Stimulated activated CD4-positive, alpha-beta T cell treated with anti-CD3 and anti-CD28 coated beads, Interleukin-1b, Interleukin-23, amount 100 ng/mL, for 48 hours (primary cell): Measurements from ENCODE around the gene MMP20.

Source experiments
- DNase-seq: peaks from one replicate; pipeline ENCODE4 v3.0.0-alpha.2; 2020

The MMP20 gene

DNA sequence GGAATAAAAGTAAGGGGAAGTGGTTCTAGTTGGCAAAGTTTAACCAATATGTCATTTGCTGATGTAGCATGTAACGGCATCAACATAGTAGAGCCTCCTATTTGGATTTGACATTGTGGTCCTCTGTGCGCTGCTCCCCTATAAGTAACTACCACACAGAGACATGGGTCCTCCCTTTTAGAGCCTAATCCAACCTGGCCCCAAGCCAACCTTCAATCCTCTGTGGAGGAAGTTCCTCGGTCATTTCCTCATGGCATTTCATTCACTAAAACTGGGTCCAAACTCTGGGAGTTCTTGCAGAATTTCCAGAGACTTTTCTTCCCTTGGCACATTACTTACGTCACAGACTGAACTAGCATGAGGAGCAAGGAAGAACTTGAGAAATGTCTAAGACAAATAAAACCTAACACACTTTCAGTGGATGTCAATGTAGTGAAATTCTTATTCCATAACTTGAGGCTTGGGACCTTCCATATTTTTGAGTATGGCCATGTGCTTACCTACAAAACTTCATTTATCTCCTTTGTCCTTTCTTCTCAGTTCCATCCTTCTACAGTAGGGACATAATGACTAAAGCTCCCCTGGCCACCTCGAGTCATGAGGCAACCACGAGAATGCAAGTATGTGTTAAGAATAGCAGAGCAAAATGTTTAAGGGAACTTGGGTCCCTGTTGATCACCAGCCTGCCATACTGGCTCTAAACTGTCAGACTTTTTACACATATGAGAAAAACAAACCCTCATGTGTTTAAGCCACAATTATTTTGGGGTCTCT, 34.7 kb downstream of the MMP20 start:
- DNase-seq: peak; percentile 39

DNA sequence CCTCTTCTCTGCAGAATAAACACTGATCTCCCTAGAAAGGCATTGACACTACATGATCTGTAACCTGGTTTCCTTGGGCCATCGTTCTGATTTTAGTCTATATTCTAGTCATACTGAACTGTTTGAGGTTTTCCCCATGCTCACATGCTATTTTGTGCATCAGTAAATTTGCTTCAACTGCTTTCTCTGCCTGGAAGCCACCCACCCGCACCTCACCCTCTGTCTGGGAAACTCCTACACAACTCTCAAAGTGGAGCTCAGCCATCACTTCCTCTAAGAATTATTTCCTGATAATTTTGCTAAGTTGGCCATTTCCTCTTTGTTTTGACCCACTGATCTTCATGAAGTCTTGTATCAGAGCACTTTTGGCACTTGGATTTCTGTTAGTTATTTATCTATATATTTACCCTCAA, 36.1 kb downstream of the MMP20 start:
- DNase-seq: peak; percentile 69

DNA sequence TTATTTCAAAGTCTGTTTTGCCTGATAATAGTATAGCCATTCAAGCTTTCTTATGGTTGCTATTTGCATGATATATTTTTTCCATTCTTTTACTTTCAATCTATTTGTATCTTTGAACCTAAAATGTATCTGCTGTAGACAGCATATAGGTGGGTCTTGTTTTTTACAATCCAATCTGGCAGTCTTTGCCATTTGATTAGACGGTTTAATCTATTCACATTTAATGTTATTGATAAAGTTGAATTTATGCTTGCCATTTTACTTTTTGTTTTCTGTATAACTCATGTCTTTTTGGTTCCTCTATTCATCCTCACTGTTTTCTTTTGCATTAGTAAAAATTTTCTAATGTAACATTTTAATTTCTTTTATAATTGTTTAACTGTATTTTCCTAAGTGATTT, 37.4 kb downstream of the MMP20 start:
- no peak for DNase-seq

DNA sequence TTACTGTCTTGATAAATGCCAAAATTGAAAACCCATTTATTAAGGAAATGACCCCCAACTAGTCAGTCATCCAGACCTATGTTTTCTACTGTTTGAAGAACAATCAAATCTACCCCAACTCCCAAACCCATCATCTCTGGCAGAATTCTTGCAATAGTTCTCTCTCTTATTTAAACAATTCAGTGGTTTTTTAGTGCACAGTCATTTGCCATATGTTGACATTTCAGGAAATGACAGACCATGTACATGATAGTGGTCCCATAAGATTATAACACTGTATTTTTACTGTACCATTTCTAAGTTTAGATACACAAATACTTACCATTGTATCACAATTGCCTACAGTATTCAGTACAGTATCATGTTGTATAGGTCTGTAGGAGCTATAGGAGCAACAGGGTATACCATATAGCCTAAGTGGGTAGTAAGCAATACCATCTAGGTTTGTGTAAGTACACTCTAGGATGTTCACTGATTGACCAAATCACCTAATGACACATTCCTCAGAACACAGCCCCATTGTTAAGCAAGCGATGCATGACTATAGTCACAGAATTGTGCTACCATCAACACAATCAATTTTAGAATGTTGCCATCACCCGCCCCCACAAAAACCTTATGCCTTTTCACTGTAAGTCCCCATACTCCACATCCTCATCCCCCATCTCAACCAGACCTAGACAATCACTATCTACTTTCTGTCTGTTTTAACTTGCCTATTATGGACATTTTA, 41.8 kb downstream of the MMP20 start:
- no peak for DNase-seq

DNA sequence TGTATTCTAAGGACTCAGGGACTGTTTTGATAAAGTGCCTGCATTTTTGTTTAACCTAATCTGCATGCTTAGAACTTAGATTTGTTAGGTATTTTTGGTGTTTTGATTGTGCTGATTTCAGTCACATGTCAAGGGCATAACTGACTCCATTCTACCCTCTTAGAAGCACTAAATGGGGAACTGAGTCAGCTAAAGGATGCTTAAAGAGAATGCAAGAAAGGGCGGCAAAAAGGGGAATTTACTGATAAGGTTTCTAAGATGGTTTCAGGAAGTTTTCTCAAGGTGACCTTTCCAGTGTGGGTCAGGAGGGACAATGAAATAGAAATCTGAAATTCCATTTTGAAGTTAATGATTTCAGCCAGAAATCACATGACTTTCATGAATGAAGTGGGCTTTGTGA, 43.0 kb downstream of the MMP20 start:
- no peak for DNase-seq

DNA sequence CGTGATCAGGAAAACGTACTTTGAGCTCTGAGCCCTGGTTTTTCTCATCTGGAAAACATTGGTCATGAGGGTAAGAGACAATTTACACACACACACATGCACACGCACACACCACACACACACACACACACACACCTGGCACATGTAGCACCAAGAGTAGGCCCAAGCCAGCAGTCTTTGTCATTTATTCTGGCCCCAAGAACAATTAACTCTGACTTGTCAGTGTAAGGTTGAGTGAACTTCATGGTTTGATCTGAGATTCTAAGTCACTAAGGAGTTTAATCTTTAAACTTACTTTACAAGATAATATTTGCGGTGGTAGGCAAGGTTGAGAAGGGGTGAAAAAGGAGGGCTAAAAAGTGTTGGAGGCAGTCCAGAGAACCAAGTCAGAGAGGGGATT, 44.1 kb downstream of the MMP20 start:
- DNase-seq: no peak

DNA sequence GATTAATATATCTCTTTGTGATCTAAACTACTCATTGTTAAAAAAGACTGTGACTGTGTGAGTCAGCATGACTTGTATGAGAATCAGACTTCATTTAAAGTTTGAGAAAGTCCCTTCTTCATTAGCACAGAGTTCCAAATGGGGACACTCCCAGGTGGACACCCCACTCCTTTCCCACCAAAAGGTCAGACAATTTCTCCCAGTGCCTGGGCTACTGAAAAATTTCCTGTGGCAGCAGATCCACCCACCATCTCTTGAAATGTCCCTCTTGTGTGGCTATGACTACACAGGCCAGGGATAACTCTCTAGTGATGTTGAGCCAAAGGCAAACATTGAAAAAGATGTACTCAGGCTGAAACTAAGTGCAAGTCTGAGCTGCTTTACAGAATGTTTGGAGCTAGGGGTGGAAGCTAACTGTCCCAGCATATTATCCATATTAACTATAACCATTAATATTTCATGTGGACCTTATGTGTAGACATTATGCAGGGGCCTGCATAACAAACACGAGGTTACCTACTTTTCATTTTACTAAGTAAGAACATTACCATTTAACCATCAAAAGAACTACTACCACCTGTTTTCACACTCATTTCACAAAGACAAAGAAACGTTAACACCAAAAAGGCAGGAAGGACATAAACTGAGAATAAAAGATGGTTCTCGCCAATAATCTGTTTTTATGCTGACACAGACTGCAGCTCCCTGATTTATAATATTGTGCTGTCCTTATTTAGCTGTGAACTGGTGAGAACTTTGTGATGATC, 44.8 kb downstream of the MMP20 start:
- DNase-seq: no peak

DNA sequence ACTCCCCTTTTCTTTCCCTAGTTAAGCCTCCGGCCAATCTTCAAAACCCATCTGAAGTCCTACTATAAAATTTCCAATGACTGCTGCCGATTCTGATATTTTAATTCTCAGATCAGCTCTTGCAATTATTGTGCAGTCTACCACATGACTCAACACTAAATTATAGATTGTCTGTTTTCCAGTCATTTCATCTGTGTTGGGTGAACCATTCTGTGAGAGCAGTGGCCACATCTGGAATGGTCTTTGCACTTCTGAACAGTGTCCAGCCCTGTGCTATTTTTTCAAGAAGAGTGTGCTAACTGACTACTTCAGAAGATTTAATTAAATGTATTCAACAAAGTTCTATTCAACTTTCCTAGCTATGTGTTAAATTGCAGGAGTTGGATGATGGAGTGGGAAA, 47.4 kb downstream of the MMP20 start:
- DNase-seq: no peak

DNA sequence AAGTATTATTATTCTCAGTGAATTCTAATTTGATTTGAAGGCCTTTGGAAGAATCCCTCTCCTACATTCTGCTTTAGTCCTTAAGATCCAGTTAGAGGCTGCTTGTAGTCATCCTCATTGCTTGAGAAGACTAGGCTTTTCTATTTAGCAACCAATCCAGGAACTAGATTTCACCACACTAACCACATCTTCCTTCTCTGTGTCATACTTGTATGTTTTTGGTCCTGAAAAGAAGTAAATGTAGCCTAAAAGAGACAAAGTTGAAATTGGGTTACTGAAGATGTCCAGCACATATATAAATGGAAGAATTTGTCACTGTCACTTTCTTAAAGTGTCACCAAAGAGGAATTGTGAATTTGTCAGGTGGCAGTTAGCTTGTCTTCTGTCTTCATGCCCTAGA, 48.0 kb downstream of the MMP20 start:
- DNase-seq: no peak

DNA sequence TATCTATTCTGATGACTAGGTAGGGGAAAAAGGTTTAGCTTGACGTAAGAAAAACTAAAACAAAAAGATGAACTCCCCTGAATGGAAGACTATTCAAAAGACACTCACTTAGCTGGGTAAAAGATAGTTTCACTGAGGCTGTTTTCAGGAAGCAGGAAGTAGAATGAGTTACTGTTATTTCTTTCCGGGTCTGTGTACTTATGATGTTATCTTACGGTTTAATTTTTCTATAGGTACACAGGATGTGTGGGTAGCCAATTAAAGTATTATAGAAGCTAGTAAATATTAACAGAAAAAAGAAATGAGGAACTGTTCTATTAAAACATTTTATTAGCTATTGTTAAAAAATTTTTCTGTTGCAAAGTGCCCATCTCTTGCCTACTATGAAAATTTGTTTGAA, 48.8 kb downstream of the MMP20 start:
- DNase-seq: no peak

DNA sequence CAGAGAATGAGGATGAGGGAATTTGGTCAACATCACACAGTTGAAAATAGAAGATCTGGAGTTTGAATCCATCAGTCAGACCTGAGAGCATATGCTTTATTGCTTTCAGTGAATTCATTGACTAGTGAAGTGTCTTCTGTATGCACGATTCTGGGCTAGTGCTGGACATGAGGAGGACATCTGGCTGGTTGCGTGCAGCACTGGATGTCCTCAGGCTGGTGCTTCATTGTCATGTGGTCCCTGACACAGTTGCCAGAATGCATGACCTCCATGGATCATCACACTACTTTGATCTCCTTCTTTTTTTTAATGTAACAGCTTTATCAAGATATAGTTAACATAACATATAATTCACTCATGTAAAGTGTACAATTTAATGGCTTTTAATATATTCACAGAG, 50.1 kb downstream of the MMP20 start:
- DNase-seq: no peak

DNA sequence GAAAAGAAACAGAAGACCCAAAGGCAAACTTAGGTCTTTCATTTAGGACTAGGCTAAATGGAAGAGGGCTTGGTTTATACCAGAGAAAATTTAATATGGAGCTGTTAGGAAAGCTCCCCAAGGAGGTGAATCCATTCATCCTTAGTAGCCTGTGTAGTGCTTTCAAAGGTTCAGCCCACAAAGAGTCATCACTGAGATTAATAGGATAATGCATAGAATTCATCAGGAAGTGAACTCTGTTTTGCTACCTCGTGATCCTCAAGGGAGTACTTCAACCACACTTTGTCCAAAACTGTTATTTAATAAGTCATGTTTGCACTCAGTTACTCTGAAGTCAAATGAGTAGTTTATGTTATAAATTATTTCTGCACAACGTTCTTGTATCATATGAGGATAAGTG, 51.3 kb downstream of the MMP20 start:
- no peak for DNase-seq

DNA sequence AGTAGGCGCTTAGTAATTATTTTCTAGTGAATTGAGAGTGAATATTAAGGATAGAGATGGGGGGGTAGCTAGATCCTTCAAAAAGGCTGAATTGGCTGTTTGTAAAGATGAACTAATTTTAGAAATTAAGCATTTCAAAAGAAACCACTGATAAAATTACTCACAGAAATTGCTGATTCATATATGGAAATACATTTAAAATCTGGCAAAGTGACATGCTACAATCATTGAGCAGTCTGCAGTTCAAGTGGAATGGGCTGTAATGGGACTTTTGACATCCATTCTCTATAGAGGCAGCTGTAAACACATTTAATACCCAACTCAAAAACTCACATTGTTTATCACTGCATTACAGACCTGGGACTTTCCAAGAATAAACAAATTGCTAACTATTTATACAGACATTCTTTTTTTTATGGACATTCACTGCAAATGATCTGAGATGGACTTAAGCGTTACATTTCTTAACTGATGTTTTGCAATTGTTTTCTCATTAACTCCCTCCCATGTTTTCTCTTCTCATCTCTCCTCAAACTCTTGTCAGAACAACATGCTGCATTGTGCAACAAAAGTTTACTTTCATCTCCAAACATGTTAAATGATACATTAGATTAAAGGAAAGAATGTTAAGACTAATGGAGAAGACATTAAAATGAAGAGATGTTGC, 52.4 kb downstream of the MMP20 start:
- DNase-seq: no peak

DNA sequence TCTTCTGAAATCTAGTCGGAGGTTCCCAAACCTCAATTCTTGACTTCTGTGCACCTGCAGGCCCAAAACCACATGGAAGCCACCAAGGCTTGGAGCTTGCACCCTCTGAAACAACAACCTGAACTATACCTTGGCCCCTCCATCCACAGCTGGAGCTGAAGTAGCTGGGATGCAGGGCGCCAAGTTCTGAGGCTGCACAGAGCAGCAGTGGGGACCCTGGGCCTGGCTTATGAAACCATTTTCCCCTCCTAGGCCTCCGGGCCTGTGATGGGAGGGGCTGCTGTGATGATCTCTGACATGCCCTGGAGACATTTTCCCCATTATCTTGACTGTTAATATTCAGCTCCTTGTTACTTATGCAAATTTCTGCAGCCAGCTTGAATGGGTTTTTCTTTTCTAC, 56.3 kb downstream of the MMP20 start:
- no peak for DNase-seq

DNA sequence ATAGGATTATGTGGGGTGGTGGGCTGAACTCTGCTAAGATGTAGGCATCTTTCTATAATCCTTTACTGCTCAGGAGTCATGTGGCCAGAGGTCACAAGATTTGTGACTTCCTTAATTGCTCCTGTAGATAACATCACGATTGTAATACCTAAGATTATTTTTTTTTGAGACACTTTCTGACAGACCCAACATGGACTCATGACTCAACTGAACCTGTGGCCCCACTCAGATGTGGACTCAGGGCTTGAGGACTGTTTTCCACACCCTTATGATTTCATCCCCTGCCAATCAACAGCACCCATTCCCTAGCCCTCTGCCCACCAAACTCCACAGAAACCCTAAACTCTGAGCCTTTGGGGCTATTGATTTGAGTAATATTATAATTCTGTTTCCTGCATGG, 59.0 kb downstream of the MMP20 start:
- DNase-seq: no peak

DNA sequence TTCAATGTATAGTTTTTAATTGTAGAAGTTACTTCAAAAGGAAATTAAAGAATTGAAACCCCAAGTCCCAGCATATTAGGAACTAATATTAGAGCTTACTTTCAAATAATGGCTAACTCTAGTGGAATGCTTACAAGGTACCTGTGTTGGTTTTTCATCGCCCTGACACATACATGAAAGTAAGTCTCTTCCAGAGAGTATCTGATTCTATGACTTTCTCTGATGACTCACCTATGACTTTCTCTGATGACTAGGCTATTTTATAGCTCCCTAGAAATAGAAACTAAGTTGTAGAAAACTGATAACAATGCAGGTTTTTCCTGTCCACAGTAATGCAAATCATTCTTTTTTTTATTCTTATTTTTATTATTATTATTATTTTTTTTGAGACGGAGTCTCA, 61.0 kb downstream of the MMP20 start:
- no peak for DNase-seq

DNA sequence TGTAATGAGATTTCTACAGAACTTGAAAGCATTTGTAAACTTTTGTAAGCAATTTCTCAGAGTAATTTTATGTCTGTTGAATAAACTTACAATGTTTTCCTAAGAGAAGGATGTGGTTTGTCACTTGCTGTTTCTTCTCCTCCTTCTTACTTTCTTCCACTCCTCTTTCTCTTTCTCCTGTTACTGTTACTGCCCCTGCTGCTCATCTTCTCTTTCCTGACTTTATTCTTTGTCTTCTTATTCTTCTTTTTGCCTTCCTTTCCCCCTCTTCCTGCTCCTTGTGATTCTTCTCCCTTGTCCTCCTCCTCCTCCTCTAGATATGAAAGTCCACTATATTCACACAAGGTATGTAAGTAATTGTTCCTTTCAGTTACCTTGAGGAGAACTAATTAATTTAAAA, 63.5 kb downstream of the MMP20 start:
- DNase-seq: no peak

DNA sequence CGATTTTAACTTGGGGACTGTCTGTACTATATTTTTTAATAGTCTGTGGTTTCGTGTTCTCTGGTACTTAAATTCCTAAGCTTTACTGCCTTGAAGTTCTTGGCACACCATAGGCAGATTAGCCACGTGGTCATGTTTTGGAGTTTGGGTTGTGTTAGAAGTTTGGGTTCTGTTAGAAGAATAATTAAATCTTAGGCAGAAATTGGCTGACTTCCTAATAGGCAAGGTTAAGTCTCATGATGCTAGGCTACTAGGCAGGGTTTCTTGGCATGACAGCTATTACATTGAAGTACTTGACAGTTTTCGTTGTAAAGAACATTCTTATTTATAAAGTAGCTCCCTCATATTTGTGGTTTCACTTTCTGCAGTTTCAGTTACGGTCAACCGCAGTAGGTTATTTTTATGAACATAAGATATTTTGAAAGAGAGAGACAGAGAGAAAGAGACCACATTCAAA, 64.5 kb downstream of the MMP20 start:
- DNase-seq: no peak

DNA sequence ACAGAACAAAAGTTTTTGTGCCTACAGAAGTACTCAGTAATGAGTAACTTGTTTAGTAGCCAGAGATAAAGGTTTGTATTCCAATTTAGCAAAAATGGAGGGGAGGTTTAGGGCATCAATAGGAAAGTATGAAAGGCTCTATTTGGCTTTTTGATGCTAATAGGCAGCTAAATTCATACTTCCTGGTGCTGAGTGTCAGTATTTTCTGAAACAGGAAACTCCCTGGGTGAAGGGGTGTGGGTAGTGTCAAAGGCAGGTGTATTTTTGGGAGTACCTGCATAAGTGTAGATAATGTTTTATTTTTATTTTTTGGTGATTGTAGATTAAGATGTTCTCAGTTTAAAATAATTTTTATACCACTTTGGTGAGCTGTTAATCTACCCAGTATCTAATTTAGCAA, 65.3 kb downstream of the MMP20 start:
- no peak for DNase-seq

DNA sequence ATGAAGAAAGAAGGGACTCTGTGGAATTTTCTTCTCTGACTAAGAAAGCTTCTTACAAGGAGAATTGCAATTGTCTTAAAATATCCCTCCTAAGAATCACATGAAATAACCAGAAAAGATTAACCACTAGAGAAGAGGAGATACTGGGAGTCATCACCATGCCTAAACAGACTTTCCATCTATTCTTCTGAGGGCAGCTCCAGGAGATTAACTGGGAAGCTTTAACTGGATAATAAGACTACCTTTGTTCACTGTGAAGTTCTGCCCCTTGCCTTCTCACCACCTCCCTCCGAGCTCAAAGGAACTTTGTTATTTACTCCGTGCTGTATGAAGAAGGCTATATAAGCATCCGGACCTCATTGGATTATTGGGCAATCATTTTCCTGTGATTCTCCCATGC, 70.0 kb downstream of the MMP20 start:
- no peak for DNase-seq

DNA sequence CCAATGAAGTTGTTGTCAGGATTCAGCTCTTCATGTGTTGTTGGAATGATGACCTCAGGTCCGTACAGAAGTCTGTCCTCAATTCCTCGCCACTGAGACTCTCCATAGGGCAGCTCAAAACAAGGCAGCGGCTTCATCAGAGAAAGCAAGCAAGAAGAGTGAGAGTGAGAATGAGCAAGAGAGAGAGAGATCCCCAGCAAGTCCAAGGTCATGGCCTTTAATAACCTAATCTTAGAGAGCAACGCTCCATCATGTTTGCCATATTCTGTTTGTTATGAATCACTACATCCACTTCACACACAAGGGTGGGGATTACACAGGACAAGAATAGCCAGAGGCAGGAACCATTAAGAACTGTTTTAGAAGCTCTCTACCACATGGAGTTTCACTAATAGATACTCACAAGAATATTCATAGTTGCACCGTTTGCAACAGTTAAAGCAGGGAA, 71.3 kb downstream of the MMP20 start:
- no peak for DNase-seq

DNA sequence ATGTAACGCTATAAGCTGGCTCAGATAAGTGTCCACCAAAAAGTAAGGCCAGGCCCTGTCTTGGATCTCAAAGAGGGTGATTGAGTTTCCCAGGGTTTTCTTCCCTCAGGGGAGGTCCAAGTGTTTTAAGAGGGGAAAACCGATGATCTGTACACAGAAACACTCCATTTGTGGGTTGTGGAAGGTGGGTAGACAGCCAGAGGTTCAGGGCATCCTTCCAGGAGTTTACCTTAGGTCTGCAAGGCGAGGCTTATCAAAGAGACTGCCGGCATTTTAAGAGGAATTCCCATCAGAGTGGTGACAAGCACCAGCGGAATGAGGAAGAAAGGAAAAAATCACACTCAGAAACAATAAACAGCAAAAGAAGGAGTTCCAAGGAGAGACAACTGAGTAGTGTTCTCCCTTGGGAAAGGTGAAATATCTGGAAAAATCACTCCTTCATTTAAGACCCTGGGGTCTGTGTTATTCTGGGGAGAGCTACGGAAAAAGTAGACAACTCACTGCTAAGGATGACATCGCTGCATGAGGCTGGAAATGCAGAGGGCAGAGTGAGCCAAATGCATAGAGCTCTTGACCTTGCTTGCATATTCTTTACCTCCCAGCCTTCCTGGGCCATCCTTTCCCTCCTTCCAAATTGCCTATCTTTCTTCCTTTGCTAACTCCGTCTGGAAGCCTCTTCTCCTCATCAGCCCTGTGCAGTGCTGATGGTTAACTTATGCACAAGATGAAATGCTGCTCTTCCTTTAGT, 72.5 kb downstream of the MMP20 start:
- no peak for DNase-seq
